Spleen (tissue), 11 donors: ENCODE results near the gene RAB24. TPM values are rescaled to one million over a fixed set of nuclear protein-coding genes. Genes with fewer than 3 reads are reported as not detected.

ENCODE experiments used
- DNase-seq: peaks from one replicate; pipeline ENCODE4 v3.0.0-alpha.2; 2020
- H3K27ac ChIP-seq, 8 donors: fragments of 200-600 bp; sonication (generic) in 7 of 8; 1 replicate in 4 of 8; 2 replicates in 4 of 8; pipeline versions ENCODE4 v1.5.0 to v1.8.0; 2016 to 2021; ENCODE audit warnings: inconsistent platforms in 4 of 8, mild to moderate bottlenecking in 4 of 8, moderate library complexity in 1 of 8
- H3K27me3 ChIP-seq, 7 donors: fragments of 200-600 bp; sonication (generic) in 6 of 7; replicated peaks in 1 of 7; 1 replicate in 4 of 7; 2 replicates in 3 of 7; pipeline versions ENCODE4 v1.5.0 to v1.8.0; 2016 to 2021; ENCODE audit warnings: inconsistent platforms in 3 of 7, mild to moderate bottlenecking in 1 of 7
- H3K36me3 ChIP-seq, 6 donors: fragments of 200-600 bp; sonication (generic) in 5 of 6; 1 replicate in 4 of 6; 2 replicates in 2 of 6; pipeline versions ENCODE4 v1.5.0 to v1.8.0; 2016 to 2021; ENCODE audit warnings: inconsistent platforms in 2 of 6
- H3K4me1 ChIP-seq, 6 donors: fragments of 200-600 bp; sonication (generic) in 5 of 6; 1 replicate in 3 of 6; 2 replicates in 3 of 6; pipeline versions ENCODE4 v1.5.0 to v1.8.0; 2016 to 2021; ENCODE audit warnings: inconsistent platforms in 3 of 6
- H3K4me3 ChIP-seq, 8 donors: fragments of 200-600 bp; sonication (generic) in 7 of 8; 1 replicate in 4 of 8; 2 replicates in 4 of 8; pipeline versions ENCODE4 v1.5.0 to v1.8.0; 2016 to 2021; ENCODE audit warnings: inconsistent platforms in 4 of 8, mild to moderate bottlenecking in 4 of 8, moderate library complexity in 2 of 8
- H3K9me3 ChIP-seq, 8 donors: fragments of 200-600 bp; sonication (generic) in 7 of 8; 1 replicate in 4 of 8; 2 replicates in 4 of 8; pipeline versions ENCODE4 v1.5.0 to v1.8.0; 2016 to 2021; ENCODE audit warnings: inconsistent platforms in 4 of 8
- CTCF ChIP-seq, 11 experiments: fragments of 200-600 bp in 7 of 11; fragments of 450-650 bp in 4 of 11; sonication (generic) in 4 of 11; IDR thresholded peaks in 8 of 11; conservative IDR thresholded peaks in 3 of 11; 1 replicate in 7 of 11; 2 replicates in 4 of 11; pipeline versions ENCODE4 v1.4.0 to v1.8.0; 2016 to 2021; ENCODE audit warnings: antibody characterized with exemption in 11 of 11, inconsistent platforms in 4 of 11, mild to moderate bottlenecking in 1 of 11
- POLR2A ChIP-seq, 3 donors: fragments of 450-650 bp; IDR thresholded peaks; one replicate each; pipeline ENCODE4 v1.5.1; 2017; ENCODE audit warnings: antibody characterized with exemption in 3 of 3, mild to moderate bottlenecking in 1 of 3
- POLR2AphosphoS5 ChIP-seq, 3 donors: sonication (generic); formaldehyde crosslinking; IDR thresholded peaks; one replicate each; pipeline ENCODE4 v1.5.1; 2017; ENCODE audit warnings: antibody characterized with exemption in 3 of 3
- WGBS, 5 donors: extraction: QIAGEN DNeasy Blood & Tissue Kit in 3 of 5; methylation state at CpG; one replicate each; pipeline versions ENCODE4 v1.1.5 to v1.1.7; 2013 to 2018; 5-methylcytosine and 5-hydroxymethylcytosine counted together
- intact Hi-C: fragments of 100-400 bp; cut with DNase I; formaldehyde crosslinking; loops from one replicate; pipeline ENCODE4 v1.15.0; 2023; ENCODE audit warnings: low total_unique reads
- polyA plus RNA-seq, 3 donors: library from polyadenylated mRNA; stranded (reverse); fragments of 200-250 nt; gene quantifications; one replicate each; pipeline ENCODE4 v1.2.1, GENCODE V29; 2013
- total RNA-seq, 7 donors: library from RNA; depleted of rRNA in 3 of 7; stranded (reverse); fragments of >200 nt in 3 of 7; fragmentation: NEBNext Ultra II Directional in 4 of 7; extraction: Animal tissue kit (Norgen Biotek cat#: 25700) in 4 of 7; gene quantifications; one replicate each; pipeline versions ENCODE4 v1.1.0 to v1.2.1, GENCODE V29; 2016 to 2021
- donor health status: healthy with polysubstance abuse.
- donor health status: DM: no; HTN: no; CAD: no; lungs with moderate emphysema.
- donor health status: DM: no; HTN: no; CAD: no.
- donor health status: Bipolar disorder and iron deficiency.
- donor health status: healthy.
- donor health status: DM: no; HTN: no; CAD: no.
- donor health status: DM: yes; HTN: yes; CAD: no.

Gene RAB24
- total and polyA plus RNA-seq, 10 donors, result 52.1 to 181 (median 83.7) TPM

- 95 to 97% (median 96%) methylated on average over 11 to 12 of the region's 12 CpGs for WGBS, 5 donors
- no peak for TF ChIP-seq CTCF (IDR thresholded peaks at IDR 0.05 in 8 of 11, conservative IDR thresholded peaks at IDR 0.05 in 3 of 11)
- no peak for TF ChIP-seq POLR2AphosphoS5 (IDR thresholded peaks at IDR 0.05)
- no peak for TF ChIP-seq POLR2A (IDR thresholded peaks at IDR 0.05)
- intact Hi-C loops, result no loop called here
- H3K36me3 ChIP-seq, result peaks cover 0 to 91% (median 57%) of the 10 kb centered on the region in 6 donors
- H3K4me3 ChIP-seq, result no peak overlapping the region
- H3K27ac ChIP-seq, result peak overlapping the region in 1 of 8 donors; percentile 78
- H3K9me3 ChIP-seq, result no peaks in the 10 kb centered on the region
- no peaks in the 10 kb centered on the region for H3K27me3 ChIP-seq
- DNase-seq, result no peak
- H3K4me1 ChIP-seq, result peaks cover 12 to 61% (median 32%) of the 10 kb centered on the region in 6 donors
These were observed 9.5 kb downstream of the RAB24 start for GRCh38 chr5:177293819-177294581.

- TF ChIP-seq CTCF (IDR thresholded peaks at IDR 0.05 in 8 of 11, conservative IDR thresholded peaks at IDR 0.05 in 3 of 11) (no peak), POLR2AphosphoS5 (IDR thresholded peaks at IDR 0.05) (no peak), POLR2A (IDR thresholded peaks at IDR 0.05) (no peak)
- no peak for DNase-seq
- Histone ChIP-seq H3K36me3 (peaks cover 0 to 99% (median 77%) of the 10 kb centered on the region in 6 donors), H3K4me1 (peaks cover 12 to 38% (median 17%) of the 10 kb centered on the region in 6 donors), H3K9me3 (no peaks in the 10 kb centered on the region), H3K27ac (peak overlapping the region in 1 of 8 donors; percentile 66), H3K4me3 (no peak overlapping the region), H3K27me3 (no peaks in the 10 kb centered on the region)
- 94 to 98% (median 96%) methylated on average over 7 of the region's 7 CpGs for WGBS, 5 donors
- intact Hi-C loops, result no loop called here
These were observed 11.8 kb downstream of the RAB24 start for GRCh38 chr5:177291735-177292134.

- peak overlapping the region in 1 of 8 donors; percentile 66 for H3K27ac ChIP-seq
- TF ChIP-seq POLR2AphosphoS5 (IDR thresholded peaks at IDR 0.05) (no peak), CTCF (IDR thresholded peaks at IDR 0.05 in 8 of 11, conservative IDR thresholded peaks at IDR 0.05 in 3 of 11) (no peak), POLR2A (IDR thresholded peaks at IDR 0.05) (no peak)
- WGBS, 5 donors, result 77 to 91% (median 82%) methylated on average over 12 of the region's 12 CpGs
- intact Hi-C loops, result no loop called here
- no peaks in the 10 kb centered on the region for H3K27me3 ChIP-seq
- DNase-seq, result no peak
- peaks cover 4 to 31% (median 9%) of the 10 kb centered on the region in 6 donors for H3K4me1 ChIP-seq
- H3K4me3 ChIP-seq, result no peak overlapping the region
- H3K36me3 ChIP-seq, result peaks cover 0 to 100% (median 84%) of the 10 kb centered on the region in 6 donors
- no peaks in the 10 kb centered on the region for H3K9me3 ChIP-seq
These were observed 12.5 kb downstream of the RAB24 start for GRCh38 chr5:177290816-177291596.

GRCh38 chr5:177288191-177288590 lies 15.3 kb downstream of the RAB24 start:
- Histone ChIP-seq H3K36me3 (peaks cover 4 to 100% (median 84%) of the 10 kb centered on the region in 6 donors), H3K9me3 (no peaks in the 10 kb centered on the region), H3K27ac (no peak overlapping the region), H3K4me1 (peaks cover 0 to 16% (median 0%) of the 10 kb centered on the region in 6 donors), H3K4me3 (no peak overlapping the region), H3K27me3 (no peaks in the 10 kb centered on the region)
- WGBS, 5 donors, result 88 to 97% (median 92%) methylated on average over 2 of the region's 2 CpGs
- intact Hi-C loops, result no loop called here
- no peak for DNase-seq
- TF ChIP-seq POLR2A (IDR thresholded peaks at IDR 0.05), result no peak
- no peak for TF ChIP-seq CTCF (IDR thresholded peaks at IDR 0.05 in 8 of 11, conservative IDR thresholded peaks at IDR 0.05 in 3 of 11)
- TF ChIP-seq POLR2AphosphoS5 (IDR thresholded peaks at IDR 0.05), result no peak
